SK-N-MC (cell line): ENCODE results near the gene COL13A1.

Experiments used
- DNase-seq: peaks from one replicate; pipeline ENCODE4 v3.0.0-alpha.2; 2011; ENCODE audit warnings: low read depth, low spot score
- H3K27ac ChIP-seq: fragments of 200-600 bp; sonication (generic); 2 replicates; pipeline ENCODE4 v1.5.1; 2016; ENCODE audit warnings: mixed run types
- H3K36me3 ChIP-seq: fragments of 200-600 bp; sonication (generic); 2 replicates; pipeline ENCODE4 v1.6.1; 2017; ENCODE audit warnings: antibody characterized with exemption, low read length, mixed read lengths; ENCODE audit not compliant: insufficient read depth
- H3K4me3 ChIP-seq: fragments of 200-600 bp; sonication (generic); 2 replicates; pipeline ENCODE4 v1.5.1; 2016
- H3K9ac ChIP-seq: fragments of 200-600 bp; sonication (generic); 2 replicates; pipeline ENCODE4 v1.8.0; 2017; ENCODE audit warnings: mixed run types, mixed read lengths; ENCODE audit not compliant: insufficient read length
- H3K9me3 ChIP-seq: fragments of 200-600 bp; sonication (generic); 2 replicates; pipeline ENCODE4 v1.6.1; 2017; ENCODE audit warnings: low read depth, mild to moderate bottlenecking, antibody characterized with exemption, low read length, moderate library complexity, mixed read lengths
- EZH2 ChIP-seq: fragments of 200-600 bp; sonication (generic); IDR thresholded peaks from one replicate; pipeline ENCODE4 v1.6.1; 2017; ENCODE audit warnings: antibody characterized with exemption
- FOXP2 ChIP-seq: optimal IDR thresholded peaks from 2 replicates; pipeline ENCODE3; 2011; ENCODE audit warnings: mild to moderate bottlenecking, moderate library complexity; ENCODE audit not compliant: insufficient read depth; ENCODE audit errors: extremely low read length, control extremely low read depth
- POLR2AphosphoS5 ChIP-seq: IDR thresholded peaks from 2 replicates; pipeline ENCODE4 v1.6.1; 2012; ENCODE audit warnings: mild to moderate bottlenecking, low read depth, low read length, borderline replicate concordance

COL13A1 gene

GRCh38 chr10:69867699-69868558 lies 66.2 kb downstream of the COL13A1 start:
- no peaks in the 10 kb centered on the region for H3K9me3 ChIP-seq
- H3K27ac ChIP-seq = no peak overlapping the region
- H3K9ac ChIP-seq = no peak overlapping the region
- no peak for DNase-seq
- no peak overlapping the region for H3K4me3 ChIP-seq
- no peak for TF ChIP-seq EZH2
- no peak for TF ChIP-seq FOXP2
- TF ChIP-seq POLR2AphosphoS5 = no peak
- no peaks in the 10 kb centered on the region for H3K36me3 ChIP-seq

- TF ChIP-seq FOXP2 (no peak), POLR2AphosphoS5 (no peak), EZH2 (no peak)
- no peaks in the 10 kb centered on the region for H3K36me3 ChIP-seq
- no peak overlapping the region for H3K9ac ChIP-seq
- no peak overlapping the region for H3K4me3 ChIP-seq
- H3K27ac ChIP-seq = no peak overlapping the region
- no peak for DNase-seq
- H3K9me3 ChIP-seq = no peaks in the 10 kb centered on the region
Measured at GRCh38 chr10:69868821-69869220, 67.1 kb downstream of the COL13A1 start.

- H3K9ac ChIP-seq = no peak overlapping the region
- no peak overlapping the region for H3K27ac ChIP-seq
- H3K9me3 ChIP-seq = no peaks in the 10 kb centered on the region
- TF ChIP-seq FOXP2 = no peak
- no peak for TF ChIP-seq EZH2
- no peak for TF ChIP-seq POLR2AphosphoS5
- H3K36me3 ChIP-seq = no peaks in the 10 kb centered on the region
- DNase-seq = no peak
- H3K4me3 ChIP-seq = no peak overlapping the region
Measured at GRCh38 chr10:69869291-69869961, 67.7 kb downstream of the COL13A1 start.

DNA sequence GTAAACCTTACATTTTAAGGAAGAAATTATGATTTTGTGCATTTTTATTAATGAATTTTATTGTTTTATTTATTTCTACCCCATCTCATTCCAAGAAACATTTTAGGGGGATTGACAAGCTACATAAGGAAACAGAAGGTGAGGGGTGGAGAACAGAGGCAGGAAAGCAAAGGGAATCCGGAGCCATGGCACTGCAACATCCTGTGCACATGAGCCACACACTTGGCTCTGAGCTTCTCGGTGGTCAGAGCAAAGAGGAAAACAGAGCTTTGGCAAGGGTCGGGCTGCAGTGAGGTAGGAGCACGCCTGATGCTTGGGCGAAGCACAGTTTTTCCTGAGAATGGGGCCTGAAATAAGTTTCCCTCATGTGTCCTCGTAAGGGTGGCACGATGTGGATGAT lies 68.9 kb downstream of the COL13A1 start:
- Histone ChIP-seq H3K4me3 (no peak overlapping the region), H3K9ac (no peak overlapping the region), H3K9me3 (no peaks in the 10 kb centered on the region), H3K36me3 (no peaks in the 10 kb centered on the region), H3K27ac (no peak overlapping the region)
- DNase-seq = no peak
- no peak for TF ChIP-seq FOXP2
- TF ChIP-seq POLR2AphosphoS5 = no peak
- no peak for TF ChIP-seq EZH2

DNA sequence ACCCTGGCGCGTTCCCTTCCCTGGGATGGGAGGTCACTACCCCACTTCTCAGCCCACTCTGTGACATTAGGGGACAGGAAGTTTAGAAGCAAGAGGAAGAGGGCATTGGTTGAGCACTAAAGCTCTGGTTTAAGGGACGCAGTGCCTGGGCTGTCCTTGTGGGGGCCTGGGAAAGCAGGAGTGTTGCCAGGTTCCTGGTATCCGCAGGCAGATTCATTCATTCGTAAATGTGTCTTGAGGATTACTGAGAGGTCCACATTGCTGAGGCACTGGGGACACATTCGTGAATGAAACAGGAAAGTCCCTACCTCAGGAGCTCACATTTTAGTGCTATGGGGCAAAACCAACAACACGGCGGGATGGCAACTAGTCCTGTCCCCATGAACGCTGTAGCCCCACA lies 69.4 kb downstream of the COL13A1 start:
- no peak for DNase-seq
- Histone ChIP-seq H3K9ac (no peak overlapping the region), H3K27ac (no peak overlapping the region), H3K9me3 (no peaks in the 10 kb centered on the region), H3K4me3 (no peak overlapping the region), H3K36me3 (no peaks in the 10 kb centered on the region)
- TF ChIP-seq POLR2AphosphoS5 (no peak), FOXP2 (no peak), EZH2 (no peak)

DNA sequence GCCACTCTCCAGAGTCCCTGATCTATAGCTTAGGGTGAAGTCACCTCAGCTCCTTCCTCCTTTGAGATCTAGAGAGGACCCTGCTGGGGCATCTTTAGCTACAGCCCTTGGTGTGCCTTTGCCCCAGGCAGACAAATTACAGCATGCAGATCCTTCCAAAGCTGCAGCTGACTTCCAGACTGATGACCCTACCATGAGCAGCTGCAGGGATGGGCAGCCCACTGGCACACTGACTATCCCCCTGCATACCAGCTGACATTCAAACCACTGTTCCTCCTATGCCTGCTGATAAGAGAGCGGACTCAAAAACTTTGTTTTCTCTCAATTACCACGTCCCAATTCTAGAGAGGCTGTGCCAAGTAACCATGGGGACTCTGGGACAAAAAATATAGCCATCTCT lies 70.6 kb downstream of the COL13A1 start:
- Histone ChIP-seq H3K36me3 (no peaks in the 10 kb centered on the region), H3K9me3 (no peaks in the 10 kb centered on the region), H3K9ac (no peak overlapping the region), H3K4me3 (no peak overlapping the region), H3K27ac (no peak overlapping the region)
- DNase-seq = no peak
- TF ChIP-seq FOXP2 (no peak), POLR2AphosphoS5 (no peak), EZH2 (no peak)

DNA sequence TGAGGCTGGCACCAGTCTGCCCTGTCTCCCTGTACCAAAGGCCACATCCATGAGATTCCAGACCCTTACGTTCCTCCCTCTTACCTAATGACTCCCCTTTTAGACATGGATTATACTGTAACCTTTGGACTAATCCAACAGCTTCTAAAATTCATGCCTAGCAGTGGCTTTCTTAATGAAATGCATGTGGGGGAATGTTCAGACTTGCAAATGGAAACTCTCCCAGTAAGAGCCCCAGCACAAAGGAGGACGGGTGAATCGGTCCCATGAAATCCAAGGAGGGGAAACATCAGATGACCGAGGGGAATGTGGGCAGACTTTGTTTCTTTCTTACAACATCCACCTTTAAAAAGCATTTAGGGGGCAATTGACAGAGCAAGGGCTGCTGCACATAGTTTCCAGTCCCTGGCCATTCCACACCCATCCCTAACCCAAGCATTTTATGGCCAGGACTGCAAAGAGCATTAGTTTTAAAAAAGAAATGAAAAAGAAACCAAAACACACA lies 71.5 kb downstream of the COL13A1 start:
- no peak overlapping the region for H3K4me3 ChIP-seq
- TF ChIP-seq EZH2 = no peak
- TF ChIP-seq FOXP2 = no peak
- TF ChIP-seq POLR2AphosphoS5 = no peak

DNA sequence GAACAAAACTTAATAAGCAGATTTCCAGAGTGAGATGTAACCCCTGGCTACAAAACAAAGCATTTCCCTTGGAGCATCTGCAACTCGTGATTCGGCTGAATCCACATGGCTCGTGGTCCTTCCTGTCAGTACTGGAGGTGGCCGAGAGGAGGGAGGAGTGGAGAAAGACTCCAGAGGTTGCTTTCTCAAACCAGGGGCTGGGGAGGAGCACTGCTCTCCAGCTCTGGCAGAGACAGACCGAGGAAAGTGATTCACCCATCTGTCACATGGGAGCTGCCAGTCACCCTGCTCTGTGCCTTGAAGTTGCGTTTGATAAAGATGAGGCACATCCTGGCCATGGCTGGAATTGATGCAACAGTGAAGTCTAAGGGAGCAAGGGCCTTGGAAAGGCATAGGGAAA lies 72.7 kb downstream of the COL13A1 start:
- Histone ChIP-seq H3K27ac (no peak overlapping the region), H3K4me3 (no peak overlapping the region), H3K9ac (no peak overlapping the region), H3K9me3 (no peaks in the 10 kb centered on the region), H3K36me3 (no peaks in the 10 kb centered on the region)
- DNase-seq = no peak
- TF ChIP-seq POLR2AphosphoS5 (no peak), FOXP2 (no peak), EZH2 (no peak)

More for the DNA sequence above, 71.5 kb downstream of the COL13A1 start:
- no peak for DNase-seq
- H3K9me3 ChIP-seq = no peaks in the 10 kb centered on the region
- no peak overlapping the region for H3K9ac ChIP-seq
- no peak overlapping the region for H3K27ac ChIP-seq
- no peaks in the 10 kb centered on the region for H3K36me3 ChIP-seq
